GM21825 (cell line): ENCODE data around the gene TNK1.
"Not testable (repeated sequence)": the region's sequence is repeated elsewhere in the genome, so short reads cannot be mapped to it uniquely, and the experiment has no call there.

Source experiments
- ATAC-seq: cut with Tn5 transposase; IDR thresholded peaks from one replicate; pipeline ENCODE4 v1.9.1; 2021; ENCODE audit warnings: mild to moderate bottlenecking, moderate library complexity; ENCODE audit not compliant: unreplicated experiment

The TNK1 gene

DNA sequence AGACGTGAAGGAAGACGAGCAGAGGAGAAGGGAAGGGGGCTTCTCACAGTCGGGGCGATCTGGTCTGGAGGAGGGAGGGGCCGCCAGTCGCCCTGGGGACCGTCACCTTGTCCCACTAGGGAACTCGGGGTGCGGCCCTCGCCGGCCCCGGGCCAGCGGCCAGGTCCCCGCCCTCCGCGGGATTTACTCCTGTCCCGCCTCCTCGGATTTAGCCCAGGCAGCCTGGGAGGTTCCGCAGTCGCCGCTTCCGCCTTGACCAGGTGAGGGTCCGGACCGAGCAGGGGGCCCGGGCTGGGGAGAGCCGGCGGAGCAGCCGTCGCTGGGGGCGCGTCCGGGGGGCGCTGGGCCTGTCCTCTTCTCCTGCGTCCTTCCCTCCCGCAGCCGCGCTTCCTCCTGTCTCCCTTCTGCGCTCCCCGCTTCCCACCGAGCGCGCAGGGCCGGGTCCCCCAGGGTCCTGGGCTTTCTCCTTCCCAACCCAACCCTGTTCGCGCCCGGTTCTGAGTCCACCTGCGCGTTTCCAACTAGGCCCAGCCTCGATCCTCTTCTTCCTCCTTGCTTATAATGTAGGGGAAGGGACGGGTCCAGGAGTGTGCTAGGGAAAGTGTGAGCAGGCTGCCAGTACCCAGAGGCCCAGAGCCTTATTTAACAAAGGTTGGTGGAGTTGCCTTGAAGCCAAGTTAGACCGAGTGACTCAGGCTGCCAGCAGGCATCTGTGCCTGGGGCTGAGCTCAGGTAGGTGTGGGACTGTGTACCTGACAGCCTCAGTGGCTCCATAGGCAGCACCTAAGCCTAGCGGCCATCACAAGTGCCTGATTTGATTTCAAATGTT, at the start of gene TNK1:
Gene TNK1, plus strand, starts transcription at position 235 of the 829 bp plus-strand sequence. CDS start 1,838 bp downstream, outside the sequence.
- no peak for ATAC-seq

DNA sequence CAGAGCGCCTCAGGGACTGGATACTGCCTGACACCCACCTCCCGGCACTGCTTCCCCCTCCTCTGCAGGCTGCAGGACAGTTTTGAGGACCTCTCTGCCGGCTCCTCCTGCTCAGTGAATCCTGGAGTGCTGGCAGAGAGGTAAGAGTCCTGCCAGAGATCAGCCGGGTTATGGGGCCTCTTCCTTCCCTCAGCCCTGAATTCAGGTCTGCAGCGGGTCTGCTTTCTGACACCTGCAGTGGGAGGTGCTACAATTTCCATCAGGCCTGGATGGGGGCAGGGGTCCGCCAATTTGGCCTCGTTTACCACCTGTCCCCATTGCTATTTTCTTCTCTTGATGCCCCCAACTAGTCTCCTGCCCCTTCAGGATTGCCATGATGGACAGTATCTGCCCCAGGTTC, 48.8 kb upstream of the TNK1 start:
- no peak for ATAC-seq

DNA sequence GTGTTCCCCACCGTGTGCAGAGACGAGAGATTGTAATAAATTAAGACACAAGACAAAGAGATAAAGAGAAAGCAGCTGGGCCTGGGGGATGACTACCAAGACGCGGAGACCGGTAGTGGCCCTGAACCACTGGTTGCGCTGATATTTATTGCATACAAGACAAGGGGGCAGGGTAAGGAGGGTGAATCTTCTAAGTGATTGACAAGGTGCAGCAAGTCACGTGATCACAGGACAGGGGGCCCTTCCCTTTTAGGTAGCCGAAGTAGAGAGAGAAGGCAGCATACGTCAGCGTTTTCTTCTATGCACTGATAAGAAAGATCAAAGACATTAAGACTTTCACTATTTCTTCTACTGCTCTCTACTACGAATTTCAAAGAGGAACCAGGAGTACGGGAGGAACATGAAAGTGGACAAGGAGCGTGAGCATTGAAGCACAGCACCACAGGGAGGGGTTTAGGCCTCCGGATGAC, 48.3 kb upstream of the TNK1 start:
- ATAC-seq = not testable (repeated sequence)

DNA sequence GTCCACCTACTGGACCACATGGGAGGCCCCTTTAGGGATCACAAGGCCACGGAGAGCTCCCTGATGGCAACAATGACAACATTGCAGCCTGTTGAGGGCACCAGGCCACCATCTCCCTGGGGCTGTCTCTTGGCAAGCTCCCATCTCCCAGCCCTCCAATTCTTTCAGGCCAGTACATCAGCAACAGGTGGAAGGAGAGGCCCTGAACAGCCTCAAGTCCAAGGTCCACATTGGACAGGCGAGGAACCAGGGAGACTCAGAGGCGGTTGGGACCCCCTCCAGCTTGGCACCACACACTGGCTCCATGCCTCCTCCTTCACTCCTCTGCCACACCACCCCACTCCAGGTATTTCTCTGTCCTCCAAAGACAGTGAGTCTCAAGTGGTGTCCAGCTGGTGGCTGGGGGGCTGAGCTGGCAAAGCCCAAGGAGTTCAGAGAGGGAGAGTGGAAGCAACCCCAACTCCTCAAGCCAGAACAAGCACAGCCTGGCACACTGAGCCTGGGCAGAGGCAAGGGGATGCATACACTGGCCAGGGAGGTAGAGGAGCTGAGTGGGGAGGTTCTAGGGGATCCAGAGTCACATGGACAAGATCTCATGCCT, 45.9 kb upstream of the TNK1 start:
- ATAC-seq = no peak

GRCh38 chr17:7335765-7336164, 45.1 kb upstream of the TNK1 start:
- not testable (repeated sequence) for ATAC-seq

- ATAC-seq = peak; percentile 63
These were observed 44.4 kb upstream of the TNK1 start, which contains the start of gene ACAP1 for GRCh38 chr17:7336240-7337175. TSS of gene ACAP1 (plus strand) at chr17:7336529. CDS start at chr17:7336735, 206 bp downstream.

GRCh38 chr17:7337600-7337999, 43.3 kb upstream of the TNK1 start:
- ATAC-seq = not testable (repeated sequence)

DNA sequence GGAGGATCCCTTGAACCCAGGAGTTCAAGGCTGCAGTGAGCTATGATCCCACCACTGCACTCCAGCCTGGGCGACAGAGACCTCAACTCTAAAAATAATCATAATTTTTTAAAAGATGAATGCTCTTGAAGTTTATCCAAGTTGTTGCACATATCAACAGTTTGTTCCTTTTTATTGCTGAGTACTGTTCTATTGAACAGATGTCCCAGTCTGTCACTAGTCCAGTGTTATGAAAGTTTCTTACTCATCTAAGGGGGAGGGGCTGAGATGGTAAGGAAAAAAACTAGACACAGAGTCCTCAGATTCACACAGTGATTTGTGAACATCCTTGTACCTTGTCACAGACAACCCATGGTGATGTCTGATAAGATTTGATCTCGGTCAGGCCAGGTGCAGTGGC, 40.7 kb upstream of the TNK1 start:
- no peak for ATAC-seq

DNA sequence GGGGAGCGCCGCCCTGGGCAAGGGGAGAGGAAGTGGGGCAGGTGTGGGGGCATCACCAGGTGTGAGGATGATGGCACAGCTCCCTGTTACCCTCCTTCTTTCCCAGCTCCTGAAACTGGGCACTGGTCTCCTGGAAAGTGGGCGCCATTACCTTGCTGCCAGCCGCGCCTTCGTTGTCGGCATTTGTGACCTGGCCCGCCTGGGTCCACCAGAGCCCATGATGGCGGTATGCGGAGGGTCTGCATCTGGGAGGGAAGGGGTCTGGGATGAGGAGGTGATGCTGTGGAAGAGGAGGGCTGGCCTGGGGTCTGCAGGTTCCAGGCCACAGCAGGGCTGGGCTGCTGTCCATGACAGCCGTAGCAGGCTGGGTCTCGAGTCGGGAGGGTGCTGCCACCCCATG, 39.0 kb upstream of the TNK1 start:
- ATAC-seq = no peak

- no peak for ATAC-seq
These were observed 37.6 kb upstream of the TNK1 start for GRCh38 chr17:7343250-7343649.

DNA sequence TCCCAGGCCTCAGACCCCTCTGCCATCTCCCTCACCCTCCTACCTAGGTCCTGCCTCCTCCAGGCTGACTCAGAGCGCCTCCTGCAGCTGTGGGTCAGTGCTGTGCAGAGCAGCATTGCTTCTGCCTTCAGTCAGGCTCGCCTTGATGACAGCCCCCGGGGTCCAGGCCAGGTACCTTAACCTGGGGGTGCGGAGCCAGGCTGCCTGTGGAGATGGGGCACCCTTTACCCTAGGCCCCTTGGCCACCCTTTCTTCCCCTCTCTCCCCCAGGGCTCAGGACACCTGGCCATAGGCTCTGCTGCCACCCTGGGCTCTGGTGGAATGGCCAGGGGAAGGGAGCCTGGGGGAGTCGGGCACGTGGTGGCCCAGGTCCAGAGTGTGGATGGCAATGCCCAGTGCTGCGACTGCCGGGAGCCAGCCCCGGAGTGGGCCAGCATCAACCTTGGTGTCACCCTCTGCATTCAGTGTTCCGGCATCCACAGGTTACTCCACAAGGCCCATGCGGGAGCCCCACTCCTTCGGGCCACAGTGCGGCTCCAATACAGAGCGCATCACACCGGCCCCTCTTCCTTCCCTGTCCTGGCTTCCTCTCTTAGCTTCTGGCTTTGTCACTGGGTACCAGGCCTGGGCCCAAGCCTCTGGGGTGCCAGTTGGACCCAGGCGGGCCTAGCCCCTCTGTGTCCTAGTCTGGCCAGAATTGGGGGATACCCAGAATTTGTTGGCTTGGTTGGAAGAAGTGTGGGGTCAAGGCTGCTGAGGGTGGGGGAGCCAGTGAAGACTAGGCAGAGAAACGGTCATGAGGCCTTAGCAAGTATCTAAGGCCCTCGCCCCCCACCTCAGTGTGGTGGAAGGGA, 33.9 kb upstream of the TNK1 start:
- ATAC-seq = no peak

- ATAC-seq = no peak
These were observed 33.0 kb upstream of the TNK1 start for GRCh38 chr17:7347630-7348477.

DNA sequence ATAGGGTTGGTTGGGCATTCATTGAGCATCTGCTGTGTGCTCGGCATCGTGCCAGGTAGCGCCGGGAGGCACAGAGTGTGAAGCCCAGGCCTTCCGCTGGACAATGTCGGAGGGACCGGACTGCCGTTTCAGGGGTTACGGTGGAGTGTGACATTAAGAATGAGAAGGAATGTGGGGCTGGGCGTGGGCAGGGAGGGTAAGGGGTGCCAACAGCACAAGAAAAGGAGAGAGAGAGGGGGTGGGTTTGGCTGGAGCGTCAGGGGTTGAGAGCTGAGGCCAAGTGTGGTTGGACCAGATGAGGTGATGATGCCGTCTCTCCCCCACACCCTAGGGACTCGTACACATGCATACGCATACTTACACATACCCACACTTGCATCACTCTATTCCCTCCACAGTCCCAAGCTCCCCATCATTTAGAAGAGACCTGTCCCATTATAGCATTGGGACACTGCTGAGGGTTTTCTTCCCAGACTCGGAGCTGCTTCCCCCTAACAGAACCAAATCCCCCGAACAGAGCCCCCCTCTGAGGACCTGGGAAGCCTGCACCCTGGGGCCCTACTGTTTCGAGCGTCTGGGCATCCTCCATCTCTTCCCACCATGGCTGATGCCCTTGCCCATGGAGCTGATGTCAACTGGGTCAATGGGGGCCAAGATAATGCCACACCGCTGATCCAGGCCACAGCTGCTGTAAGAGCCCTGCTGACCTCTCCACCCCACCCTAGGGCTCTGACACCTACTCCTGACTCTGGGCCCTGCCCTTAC, 32.2 kb upstream of the TNK1 start:
- no peak for ATAC-seq

DNA sequence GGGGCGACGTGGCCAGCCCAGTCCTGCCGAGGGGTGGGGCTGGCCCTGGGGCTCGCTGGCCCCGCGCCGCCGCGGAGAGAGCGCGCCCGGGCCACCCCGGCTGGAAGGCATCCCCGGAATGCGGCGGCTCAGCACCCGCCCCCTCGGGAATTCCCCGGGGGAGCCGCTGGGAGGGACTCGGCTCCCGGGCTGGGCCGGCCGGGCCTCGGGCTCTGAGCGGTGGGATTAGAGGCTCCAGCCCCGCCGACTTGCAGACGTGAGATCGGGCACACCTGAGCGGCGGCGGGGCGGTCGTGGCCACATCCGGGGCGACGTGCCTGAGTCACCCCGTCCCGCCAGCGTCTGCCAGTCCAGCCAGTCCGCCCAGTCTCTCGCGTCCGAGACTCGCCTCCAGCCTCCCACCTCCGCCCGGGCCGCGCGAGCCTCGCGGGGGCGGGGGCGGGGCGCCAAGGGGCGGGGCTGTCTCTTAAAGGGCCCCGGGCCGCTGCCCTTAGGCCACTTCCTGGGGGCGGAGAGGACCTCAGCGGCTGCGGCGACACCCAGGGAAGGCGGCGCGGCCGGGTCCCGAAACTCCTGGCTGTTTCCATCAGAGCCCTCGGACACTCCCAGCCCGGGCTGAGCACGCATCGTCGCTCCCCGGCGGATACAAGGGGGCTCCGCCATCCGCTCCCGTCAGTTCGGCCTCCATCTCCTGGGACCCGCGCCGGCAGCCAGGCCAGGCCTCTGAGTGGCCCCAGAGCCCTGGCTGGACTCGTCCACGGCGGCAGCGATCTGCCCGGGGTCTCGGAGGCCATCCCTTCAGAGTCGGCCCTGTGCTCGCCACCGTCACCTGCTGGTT, 29.0 kb upstream of the TNK1 start, which contains the start of gene KCTD11:
Gene KCTD11, plus strand, starts transcription at position 498 of the 838 bp plus-strand sequence.
- peak; percentile 46 for ATAC-seq

- ATAC-seq = no peak
These were observed 28.4 kb upstream of the TNK1 start for GRCh38 chr17:7352503-7352889.

DNA sequence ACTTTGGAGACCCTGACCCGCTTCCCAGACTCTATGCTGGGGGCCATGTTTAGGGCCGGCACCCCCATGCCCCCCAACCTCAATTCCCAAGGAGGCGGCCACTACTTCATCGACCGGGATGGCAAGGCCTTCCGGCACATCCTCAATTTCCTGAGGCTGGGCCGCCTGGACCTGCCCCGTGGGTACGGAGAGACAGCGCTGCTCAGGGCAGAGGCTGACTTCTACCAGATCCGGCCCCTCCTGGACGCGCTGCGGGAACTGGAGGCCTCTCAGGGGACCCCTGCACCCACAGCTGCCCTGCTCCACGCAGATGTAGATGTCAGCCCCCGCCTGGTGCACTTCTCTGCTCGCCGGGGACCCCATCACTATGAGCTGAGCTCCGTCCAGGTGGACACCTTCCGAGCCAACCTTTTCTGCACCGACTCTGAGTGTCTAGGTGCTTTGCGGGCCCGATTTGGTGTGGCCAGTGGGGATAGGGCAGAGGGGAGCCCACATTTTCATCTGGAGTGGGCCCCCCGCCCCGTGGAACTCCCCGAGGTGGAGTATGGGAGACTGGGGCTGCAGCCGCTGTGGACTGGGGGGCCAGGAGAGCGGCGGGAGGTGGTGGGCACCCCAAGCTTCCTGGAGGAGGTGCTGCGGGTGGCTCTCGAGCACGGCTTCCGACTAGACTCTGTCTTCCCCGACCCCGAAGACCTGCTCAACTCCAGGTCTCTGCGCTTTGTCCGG, 27.8 kb upstream of the TNK1 start:
- ATAC-seq = no peak
